Stomach (tissue), 4 donors: ENCODE data around the gene PKD2L1.

Experiments used
- POLR2A ChIP-seq, 4 donors: fragments of 450-650 bp; IDR thresholded peaks; one replicate each; pipeline ENCODE4 v1.6.1; 2016; ENCODE audit warnings: antibody characterized with exemption in 4 of 4, control low read depth in 2 of 4, mild to moderate bottlenecking in 1 of 4, moderate library complexity in 1 of 4
- POLR2AphosphoS5 ChIP-seq, 3 donors: sonication (generic); formaldehyde crosslinking; IDR thresholded peaks; one replicate each; pipeline ENCODE4 v1.6.1; 2016; ENCODE audit warnings: antibody characterized with exemption in 3 of 3
- TF ChIP-seq, protein P1 (sequence below), 7 experiments: fragments of 450-650 bp in 4 of 7; fragments of 200-600 bp in 3 of 7; sonication (generic) in 3 of 7; IDR thresholded peaks; one replicate each; pipeline ENCODE4 v1.5.1; 2016 to 2019; ENCODE audit warnings: antibody characterized with exemption in 7 of 7, control low read depth in 2 of 7, mild to moderate bottlenecking in 1 of 7

DNA sequence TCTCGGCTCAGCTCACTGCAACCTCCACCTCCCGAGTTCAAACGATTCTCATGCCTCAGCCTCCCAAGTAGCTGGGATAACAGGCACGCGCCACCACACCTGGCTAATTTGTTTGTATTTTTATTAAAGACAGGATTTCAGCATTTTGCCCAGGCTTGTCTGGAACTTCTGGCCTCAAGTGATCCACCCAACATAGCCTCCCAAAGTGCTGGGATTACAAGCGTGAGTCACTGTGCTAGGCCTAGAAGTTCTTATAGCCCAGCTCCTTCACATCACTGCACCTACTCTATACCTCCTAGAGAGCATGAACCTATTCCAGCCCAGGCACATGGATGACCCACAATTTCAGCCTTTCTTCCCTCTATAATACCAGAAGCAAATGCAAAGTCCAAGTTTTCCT lies 42.3 kb downstream of the PKD2L1 start:
- TF ChIP-seq, protein P1, sequence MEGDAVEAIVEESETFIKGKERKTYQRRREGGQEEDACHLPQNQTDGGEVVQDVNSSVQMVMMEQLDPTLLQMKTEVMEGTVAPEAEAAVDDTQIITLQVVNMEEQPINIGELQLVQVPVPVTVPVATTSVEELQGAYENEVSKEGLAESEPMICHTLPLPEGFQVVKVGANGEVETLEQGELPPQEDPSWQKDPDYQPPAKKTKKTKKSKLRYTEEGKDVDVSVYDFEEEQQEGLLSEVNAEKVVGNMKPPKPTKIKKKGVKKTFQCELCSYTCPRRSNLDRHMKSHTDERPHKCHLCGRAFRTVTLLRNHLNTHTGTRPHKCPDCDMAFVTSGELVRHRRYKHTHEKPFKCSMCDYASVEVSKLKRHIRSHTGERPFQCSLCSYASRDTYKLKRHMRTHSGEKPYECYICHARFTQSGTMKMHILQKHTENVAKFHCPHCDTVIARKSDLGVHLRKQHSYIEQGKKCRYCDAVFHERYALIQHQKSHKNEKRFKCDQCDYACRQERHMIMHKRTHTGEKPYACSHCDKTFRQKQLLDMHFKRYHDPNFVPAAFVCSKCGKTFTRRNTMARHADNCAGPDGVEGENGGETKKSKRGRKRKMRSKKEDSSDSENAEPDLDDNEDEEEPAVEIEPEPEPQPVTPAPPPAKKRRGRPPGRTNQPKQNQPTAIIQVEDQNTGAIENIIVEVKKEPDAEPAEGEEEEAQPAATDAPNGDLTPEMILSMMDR (IDR thresholded peaks at IDR 0.05), result no peak
- TF ChIP-seq POLR2AphosphoS5 (IDR thresholded peaks at IDR 0.05) (no peak), POLR2A (IDR thresholded peaks at IDR 0.05) (no peak)
